Endothelial cell of umbilical vein (primary cell): ENCODE data around the gene SULT1C3.

ENCODE experiments used
- EZH2 ChIP-seq: IDR thresholded peaks from 2 replicates; pipeline ENCODE4 v1.6.1; 2012; ENCODE audit warnings: borderline replicate concordance, low read depth, mild to moderate bottlenecking, moderate library complexity, low read length, inconsistent platforms; ENCODE audit not compliant: severe bottlenecking
- JUN ChIP-seq: IDR thresholded peaks from 2 replicates; pipeline ENCODE4 v1.6.1; 2011; ENCODE audit warnings: borderline replicate concordance, low read depth; ENCODE audit not compliant: insufficient read length, insufficient read depth
- POLR2A ChIP-seq: IDR thresholded peaks from 2 replicates; pipeline ENCODE4 v1.6.1; 2012; ENCODE audit warnings: low read depth, mild to moderate bottlenecking, control low read depth, low read length
- POLR2AphosphoS5 ChIP-seq: IDR thresholded peaks from 2 replicates; pipeline ENCODE4 v1.6.1; 2012; ENCODE audit warnings: low read depth, mild to moderate bottlenecking, control low read depth, low read length, moderate library complexity; ENCODE audit not compliant: insufficient read depth
- TF ChIP-seq, protein P1 (sequence below), 2 donors: IDR thresholded peaks; 1 replicate in 1 of 2; 2 replicates in 1 of 2; pipeline ENCODE4 v1.5.1; 2011; ENCODE audit warnings: low read length in 2 of 2, mild to moderate bottlenecking in 2 of 2, moderate library complexity in 2 of 2, control low read depth in 1 of 2, inconsistent platforms in 1 of 2, low read depth in 1 of 2; ENCODE audit not compliant: insufficient read depth in 1 of 2; ENCODE audit errors: extremely low read depth in 1 of 2

DNA sequence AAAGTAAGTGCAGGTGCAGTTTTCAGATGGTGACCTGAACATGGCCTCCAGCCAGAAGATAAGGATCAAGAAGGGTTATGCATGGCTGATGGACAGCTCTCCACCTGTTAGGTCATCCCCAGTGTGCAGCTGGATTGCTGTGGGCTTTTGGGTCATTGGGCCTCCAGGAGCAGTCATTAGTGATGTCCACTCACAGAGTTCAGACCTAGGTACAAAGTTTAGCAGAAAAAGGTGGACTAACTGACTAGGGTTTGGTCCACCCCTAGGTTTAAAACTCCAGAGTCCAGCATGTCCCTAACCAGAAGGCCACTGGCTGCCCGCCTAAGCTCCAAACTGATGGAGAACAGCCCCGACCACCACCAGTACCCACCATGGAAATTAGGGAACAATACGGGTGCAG is 30.6 kb downstream of the SULT1C3 start:
- no peak for TF ChIP-seq POLR2AphosphoS5
- TF ChIP-seq, protein P1, sequence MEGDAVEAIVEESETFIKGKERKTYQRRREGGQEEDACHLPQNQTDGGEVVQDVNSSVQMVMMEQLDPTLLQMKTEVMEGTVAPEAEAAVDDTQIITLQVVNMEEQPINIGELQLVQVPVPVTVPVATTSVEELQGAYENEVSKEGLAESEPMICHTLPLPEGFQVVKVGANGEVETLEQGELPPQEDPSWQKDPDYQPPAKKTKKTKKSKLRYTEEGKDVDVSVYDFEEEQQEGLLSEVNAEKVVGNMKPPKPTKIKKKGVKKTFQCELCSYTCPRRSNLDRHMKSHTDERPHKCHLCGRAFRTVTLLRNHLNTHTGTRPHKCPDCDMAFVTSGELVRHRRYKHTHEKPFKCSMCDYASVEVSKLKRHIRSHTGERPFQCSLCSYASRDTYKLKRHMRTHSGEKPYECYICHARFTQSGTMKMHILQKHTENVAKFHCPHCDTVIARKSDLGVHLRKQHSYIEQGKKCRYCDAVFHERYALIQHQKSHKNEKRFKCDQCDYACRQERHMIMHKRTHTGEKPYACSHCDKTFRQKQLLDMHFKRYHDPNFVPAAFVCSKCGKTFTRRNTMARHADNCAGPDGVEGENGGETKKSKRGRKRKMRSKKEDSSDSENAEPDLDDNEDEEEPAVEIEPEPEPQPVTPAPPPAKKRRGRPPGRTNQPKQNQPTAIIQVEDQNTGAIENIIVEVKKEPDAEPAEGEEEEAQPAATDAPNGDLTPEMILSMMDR (IDR thresholded peaks at IDR 0.05; ENCODE audit: extremely low read depth in 1 of 2, insufficient read depth in 1 of 2, low read depth in 1 of 2, low read length in 2 of 2): no peak
- TF ChIP-seq POLR2A: no peak
- TF ChIP-seq EZH2: no peak
- TF ChIP-seq JUN: no peak
